SK-N-SH treated with all-trans-retinoic acid at 6 μM for 48 hours (cell line): ENCODE results near the gene NIPBL.

Experiments used
- ISL1 ChIP-seq: fragments of 250-450 bp; sonication (Bioruptor Pico); IDR thresholded peaks from 2 replicates; pipeline ENCODE4 v2.1.2; 2022; ENCODE audit warnings: mild to moderate bottlenecking, moderate library complexity
- ZFP3 ChIP-seq: fragments of 250-450 bp; sonication (Bioruptor Pico); IDR thresholded peaks from 2 replicates; pipeline ENCODE4 v1.5.0; 2020; ENCODE audit warnings: mild to moderate bottlenecking, moderate library complexity
- ZFP30 ChIP-seq: fragments of 450-650 bp; formaldehyde crosslinking; IDR thresholded peaks from 2 replicates; pipeline ENCODE4 v1.5.0; 2022; ENCODE audit warnings: mild to moderate bottlenecking, moderate library complexity
- TF ChIP-seq, protein P1 (sequence below): fragments of 250-450 bp; sonication (Bioruptor Pico); IDR thresholded peaks from 2 replicates; pipeline ENCODE4 v1.8.0; 2020; ENCODE audit warnings: mild to moderate bottlenecking, moderate library complexity, borderline replicate concordance

DNA sequence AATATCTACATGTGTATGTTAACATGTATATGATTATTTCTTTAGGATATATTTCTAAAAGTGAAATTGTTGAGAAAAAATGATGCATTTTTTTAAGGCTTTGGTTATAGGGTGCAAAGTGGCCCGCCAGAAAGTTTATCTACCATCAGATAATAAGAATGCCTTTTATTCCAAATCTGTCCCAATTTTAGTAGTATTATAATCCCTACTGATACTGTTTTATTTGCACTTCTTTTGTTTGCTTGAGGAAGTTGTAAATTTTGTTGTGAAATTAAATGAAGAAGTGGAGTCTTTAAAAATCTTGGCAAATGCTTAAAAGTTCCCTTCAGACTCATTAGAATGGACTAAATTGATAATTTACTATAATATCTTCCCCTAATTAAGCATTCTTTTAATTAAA is 73.0 kb downstream of the NIPBL start:
- TF ChIP-seq, protein P1, sequence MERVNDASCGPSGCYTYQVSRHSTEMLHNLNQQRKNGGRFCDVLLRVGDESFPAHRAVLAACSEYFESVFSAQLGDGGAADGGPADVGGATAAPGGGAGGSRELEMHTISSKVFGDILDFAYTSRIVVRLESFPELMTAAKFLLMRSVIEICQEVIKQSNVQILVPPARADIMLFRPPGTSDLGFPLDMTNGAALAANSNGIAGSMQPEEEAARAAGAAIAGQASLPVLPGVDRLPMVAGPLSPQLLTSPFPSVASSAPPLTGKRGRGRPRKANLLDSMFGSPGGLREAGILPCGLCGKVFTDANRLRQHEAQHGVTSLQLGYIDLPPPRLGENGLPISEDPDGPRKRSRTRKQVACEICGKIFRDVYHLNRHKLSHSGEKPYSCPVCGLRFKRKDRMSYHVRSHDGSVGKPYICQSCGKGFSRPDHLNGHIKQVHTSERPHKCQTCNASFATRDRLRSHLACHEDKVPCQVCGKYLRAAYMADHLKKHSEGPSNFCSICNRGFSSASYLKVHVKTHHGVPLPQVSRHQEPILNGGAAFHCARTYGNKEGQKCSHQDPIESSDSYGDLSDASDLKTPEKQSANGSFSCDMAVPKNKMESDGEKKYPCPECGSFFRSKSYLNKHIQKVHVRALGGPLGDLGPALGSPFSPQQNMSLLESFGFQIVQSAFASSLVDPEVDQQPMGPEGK (CRISPR knock-in tag), result no peak
- TF ChIP-seq ZFP3 (CRISPR knock-in tag) (no peak), ZFP30 (CRISPR knock-in tag) (no peak), ISL1 (CRISPR knock-in tag) (no peak)
